GM19328 (cell line): ENCODE results near the gene GMNN.

ENCODE experiments used
- ATAC-seq: cut with Tn5 transposase; IDR thresholded peaks from one replicate; pipeline ENCODE4 v1.9.1; 2021; ENCODE audit warnings: mild to moderate bottlenecking, moderate library complexity; ENCODE audit not compliant: unreplicated experiment

The GMNN gene

GRCh38 chr6:24799541-24799915 lies 24.8 kb downstream of the GMNN start:
- ATAC-seq = no peak

GRCh38 chr6:24802271-24803059 lies 27.7 kb downstream of the GMNN start:
- ATAC-seq = no peak

GRCh38 chr6:24807584-24807983 lies 32.8 kb downstream of the GMNN start:
- no peak for ATAC-seq

GRCh38 chr6:24809728-24810127 lies 35.0 kb downstream of the GMNN start:
- ATAC-seq = no peak

- ATAC-seq = no peak
Observed at GRCh38 chr6:24818346-24818745, 43.6 kb downstream of the GMNN start.

GRCh38 chr6:24821860-24822444 lies 47.2 kb downstream of the GMNN start:
- no peak for ATAC-seq

- ATAC-seq = no peak
Observed at GRCh38 chr6:24822696-24823095, 48.0 kb downstream of the GMNN start.

- ATAC-seq = no peak
Observed at GRCh38 chr6:24823185-24823584, 48.4 kb downstream of the GMNN start.

- ATAC-seq = no peak
Observed at GRCh38 chr6:24824142-24824938, 49.6 kb downstream of the GMNN start.

GRCh38 chr6:24825130-24825630 lies 50.4 kb downstream of the GMNN start:
- no peak for ATAC-seq

- no peak for ATAC-seq
Observed at GRCh38 chr6:24827162-24827561, 52.4 kb downstream of the GMNN start.

- no peak for ATAC-seq
Observed at GRCh38 chr6:24827970-24828369, 53.2 kb downstream of the GMNN start.

GRCh38 chr6:24829657-24830056 lies 54.9 kb downstream of the GMNN start:
- ATAC-seq = no peak

- ATAC-seq = no peak
Observed at GRCh38 chr6:24831771-24832716, 57.3 kb downstream of the GMNN start.

GRCh38 chr6:24832794-24833193 lies 58.1 kb downstream of the GMNN start:
- ATAC-seq = no peak

GRCh38 chr6:24833711-24834386 lies 59.1 kb downstream of the GMNN start:
- ATAC-seq = no peak
